Transverse colon (tissue), 4 donors: ENCODE data around the gene TSGA10. TPM values are rescaled to one million over a fixed set of nuclear protein-coding genes. Genes with fewer than 3 reads are reported as not detected.

Experiments
- DNase-seq: peaks from one replicate; pipeline ENCODE4 v3.0.0-alpha.2; 2019
- H3K27ac ChIP-seq, 4 donors: fragments of 200-600 bp; sonication (generic); 2 replicates each; pipeline ENCODE4 v1.5.1; 2016 to 2018; ENCODE audit warnings: inconsistent platforms in 4 of 4
- H3K27me3 ChIP-seq: fragments of 200-600 bp; sonication (generic); 2 replicates; pipeline ENCODE4 v1.5.1; 2017; ENCODE audit warnings: inconsistent platforms
- H3K36me3 ChIP-seq, 4 donors: fragments of 200-600 bp; sonication (generic); 2 replicates each; pipeline ENCODE4 v1.5.1; 2017 to 2019; ENCODE audit warnings: inconsistent platforms in 4 of 4
- H3K4me1 ChIP-seq, 4 donors: fragments of 200-600 bp; sonication (generic); 2 replicates each; pipeline ENCODE4 v1.5.1; 2017 to 2020; ENCODE audit warnings: inconsistent platforms in 4 of 4
- H3K4me3 ChIP-seq, 4 donors: fragments of 200-600 bp; sonication (generic); 1 replicate in 1 of 4; 2 replicates in 3 of 4; pipeline versions ENCODE4 v1.5.1 to v1.6.1; 2017 to 2019; ENCODE audit warnings: inconsistent platforms in 4 of 4
- H3K9me3 ChIP-seq, 2 donors: fragments of 200-600 bp; sonication (generic); 2 replicates each; pipeline ENCODE4 v1.5.1; 2017 to 2019; ENCODE audit warnings: inconsistent platforms in 2 of 2
- CTCF ChIP-seq, 5 experiments: fragments of 200-600 bp in 3 of 5; fragments of 450-650 bp in 2 of 5; sonication (generic) in 3 of 5; IDR thresholded peaks; 1 replicate in 2 of 5; 2 replicates in 3 of 5; pipeline ENCODE4 v1.5.1; 2016 to 2017; ENCODE audit warnings: antibody characterized with exemption in 5 of 5, inconsistent platforms in 3 of 5, mild to moderate bottlenecking in 2 of 5, moderate library complexity in 1 of 5
- EP300 ChIP-seq: sonication (generic); formaldehyde crosslinking; IDR thresholded peaks from one replicate; pipeline ENCODE4 v1.6.1; 2017; ENCODE audit warnings: antibody characterized with exemption, low read depth
- POLR2A ChIP-seq: fragments of 450-650 bp; IDR thresholded peaks from one replicate; pipeline ENCODE4 v1.6.1; 2016; ENCODE audit warnings: antibody characterized with exemption, mild to moderate bottlenecking, moderate library complexity
- POLR2AphosphoS5 ChIP-seq, 3 donors: sonication (generic); formaldehyde crosslinking; IDR thresholded peaks; one replicate each; pipeline ENCODE4 v1.6.1; 2016; ENCODE audit warnings: antibody characterized with exemption in 3 of 3
- WGBS, 2 donors: methylation state at CpG; one replicate each; pipeline ENCODE4 v1.1.5; 2018; ENCODE audit warnings: low coverage in 1 of 2; 5-methylcytosine and 5-hydroxymethylcytosine counted together
- in situ Hi-C, 4 donors: fragments of 200-750 bp; cut with MboI; loops; one replicate each; pipeline versions ENCODE4 v1.15.0 to v1.15.1; 2017; ENCODE audit warnings: low sequenced_read_pairs in 3 of 4, low pct_ligation_motif_present in 1 of 4, low pct_unique_long_range_greater_than_20kb in 1 of 4
- intact Hi-C: fragments of 100-400 bp; cut with DNase I; formaldehyde crosslinking; loops from one replicate; pipeline ENCODE4 v1.15.1; 2023; ENCODE audit warnings: low total_unique reads
- small RNA-seq, 4 donors: library from RNA; depleted of rRNA; stranded (forward); fragments of <200 nt; gene quantifications; one replicate each; pipeline ENCODE3, GENCODE V24; 2016
- total RNA-seq, 4 donors: library from RNA; depleted of rRNA; stranded (reverse); fragments of >200 nt; gene quantifications; one replicate each; pipeline ENCODE4 v1.1.0, GENCODE V29; 2016

Gene TSGA10
- total RNA-seq, 4 donors from 2014 or later = 7.5 to 18.5 (median 13.6) TPM

GRCh38 chr2:98948956-98949739 is 205.6 kb downstream of the TSGA10 start:
- no peak for DNase-seq
- in situ Hi-C loops (no loop called here), intact Hi-C loops (no loop called here)
- TF ChIP-seq POLR2A = no peak
- Histone ChIP-seq H3K27me3 (peaks cover 15% of the 10 kb centered on the region), H3K9me3 (no peaks in the 10 kb centered on the region), H3K4me3 (no peak overlapping the region), H3K4me1 (peaks cover 0 to 3% (median 0%) of the 10 kb centered on the region in 4 donors), H3K36me3 (no peaks in the 10 kb centered on the region), H3K27ac (no peak overlapping the region)
- 43 to 76% methylated on average over 2 to 5 of the region's 5 CpGs for WGBS, 2 donors

- H3K4me1 ChIP-seq = peaks cover 0 to 3% (median 0%) of the 10 kb centered on the region in 4 donors
- in situ Hi-C loops = no loop called here
- H3K9me3 ChIP-seq = no peaks in the 10 kb centered on the region
- 67 to 82% methylated on average over 8 of the region's 8 CpGs for WGBS, 2 donors
- DNase-seq = no peak
- intact Hi-C loops = no loop called here
- H3K4me3 ChIP-seq = no peak overlapping the region
- H3K36me3 ChIP-seq = no peaks in the 10 kb centered on the region
- H3K27me3 ChIP-seq = peaks cover 7% of the 10 kb centered on the region
- H3K27ac ChIP-seq = no peak overlapping the region
- no peak for TF ChIP-seq EP300
- no peak for TF ChIP-seq CTCF (IDR thresholded peaks at IDR 0.05)
- no peak for TF ChIP-seq POLR2AphosphoS5 (IDR thresholded peaks at IDR 0.05)
- no peak for TF ChIP-seq POLR2A
Observed at GRCh38 chr2:98947554-98947953, 207.2 kb downstream of the TSGA10 start.

Small RNA genes within 50 kb of the gene (small RNA-seq; reads per million reads assigned to genes)
- gene AC092587.1 = 0 reads per million in 4 donors

Other genes starting within 250 kb of the TSGA10 start
- gene CRACDL, start 218.7 kb downstream of the TSGA10 start, total RNA-seq = 10 to 100 TPM; 15.1 to 21.3 (median 16.9) TPM
- 1 to 10 TPM in 2 of 4 donors, under 1 TPM in 1, not detected in 1; 0.82 to 3.7 (median 1.8) TPM for gene C2orf15, start 13.2 kb downstream of the TSGA10 start, total RNA-seq
- 10 to 100 TPM in 1 of 4 donors, 1 to 10 TPM in 2, not detected in 1; 6.0 to 19.9 (median 7.8) TPM for gene LIPT1, start within 50 bp of the TSGA10 start, total RNA-seq
- 10 to 100 TPM in 3 of 4 donors, 1 to 10 TPM in 1; 5.0 to 30.6 (median 24.0) TPM for gene MITD1, start 26.1 kb upstream of the TSGA10 start, total RNA-seq
- gene MRPL30, start 26.2 kb upstream of the TSGA10 start, total RNA-seq = 10 to 100 TPM; 12.5 to 23.0 (median 17.6) TPM
- gene LYG2, start 100.7 kb upstream of the TSGA10 start, total RNA-seq = not detected
- 1 to 10 TPM in 1 of 4 donors, not detected in 3; 1.5 TPM for gene LYG1, start 146.3 kb upstream of the TSGA10 start, total RNA-seq
- gene TXNDC9, start 181.4 kb upstream of the TSGA10 start, total RNA-seq = 10 to 100 TPM; 11.3 to 41.5 (median 33.2) TPM
- gene EIF5B, start 182.4 kb upstream of the TSGA10 start, total RNA-seq = 10 to 100 TPM; 13.1 to 32.6 (median 20.6) TPM